Measurements from ENCODE around the gene KLHL35. TPM values are rescaled to one million over a fixed set of nuclear protein-coding genes. Genes with fewer than 3 reads are reported as not detected.
A peak's percentile ranks its signal among the peaks of the same experiment; 100 is the strongest.

KLHL35 gene
- total and polyA plus RNA-seq, 2 experiments from 2014 or later: 5.7 to 13.0 TPM

GRCh38 chr11:75399344-75400145, 33.5 kb downstream of the KLHL35 start, which contains the start of gene RPS3:
TSS of gene RPS3 (plus strand) at chr11:75399518. CDS start at chr11:75399548, 30 bp downstream.
- H3K4me1 ChIP-seq (ENCODE audit: insufficient read depth): peaks cover 21% of the 10 kb centered on the region
- no peaks in the 10 kb centered on the region for H3K9me3 ChIP-seq (ENCODE audit: low read depth)
- H3K27ac ChIP-seq: peak within 1 kb of the TSS; percentile 88
- DNase-seq: peak; percentile 98
- H3K79me2 ChIP-seq (ENCODE audit: insufficient read depth): peaks cover 52% of the 10 kb centered on the region
- TF ChIP-seq EZH2 (IDR thresholded peaks at IDR 0.05; ENCODE audit: insufficient read depth, poor library complexity, severe bottlenecking) (no peak), EZH2phosphoT487 (IDR thresholded peaks at IDR 0.05; ENCODE audit: insufficient read depth, low read depth) (no peak)
- in situ Hi-C loops (cut with MboI): no loop called here
- peak within 1 kb of the TSS; percentile 98 for H3K4me2 ChIP-seq (ENCODE audit: unreplicated experiment)
- H2AFZ ChIP-seq: peak within 1 kb of the TSS; percentile 76
- peaks cover 37% of the 10 kb centered on the region for H3K36me3 ChIP-seq (ENCODE audit: low read depth)
- 0 to 1% methylated on average over 55 of the region's 55 CpGs for WGBS, 2 experiments (ENCODE audit: low coverage in 1 of 2, low lambda C conversion rate in 2 of 2, missing lambda C conversion rate in 2 of 2)
- H3K9me2 ChIP-seq (ENCODE audit: insufficient read depth): no peaks in the 10 kb centered on the region
- peak within 1 kb of the TSS; percentile 96 for H3K4me3 ChIP-seq
- H3K9ac ChIP-seq: peak within 1 kb of the TSS; percentile 95
- H3K27me3 ChIP-seq (replicated peaks; ENCODE audit: insufficient read depth): no peaks in the 10 kb centered on the region
- peaks cover 24% of the 10 kb centered on the region for H4K20me1 ChIP-seq (ENCODE audit: insufficient read depth)
- peaks cover 45% of the 10 kb centered on the region for H3F3A ChIP-seq (ENCODE audit: insufficient read depth)

- Histone ChIP-seq H3K9me3 (ENCODE audit: low read depth) (no peaks in the 10 kb centered on the region), H3K4me3 (no peak overlapping the region), H3K9ac (no peak overlapping the region), H4K20me1 (ENCODE audit: insufficient read depth) (peaks cover 24% of the 10 kb centered on the region), H3K4me2 (ENCODE audit: unreplicated experiment) (no peak overlapping the region), H3K27ac (no peak overlapping the region), H3K4me1 (ENCODE audit: insufficient read depth) (peaks cover 21% of the 10 kb centered on the region), H3K27me3 (replicated peaks; ENCODE audit: insufficient read depth) (no peaks in the 10 kb centered on the region), H3K79me2 (ENCODE audit: insufficient read depth) (peaks cover 46% of the 10 kb centered on the region), H3K36me3 (ENCODE audit: low read depth) (peaks cover 31% of the 10 kb centered on the region), H3F3A (ENCODE audit: insufficient read depth) (peaks cover 38% of the 10 kb centered on the region), H3K9me2 (ENCODE audit: insufficient read depth) (no peaks in the 10 kb centered on the region), H2AFZ (peak overlapping the region; percentile 76)
- in situ Hi-C loops (cut with MboI): no loop called here
- TF ChIP-seq EZH2phosphoT487 (IDR thresholded peaks at IDR 0.05; ENCODE audit: insufficient read depth, low read depth): no peak
- TF ChIP-seq EZH2 (IDR thresholded peaks at IDR 0.05; ENCODE audit: insufficient read depth, poor library complexity, severe bottlenecking): no peak
- no peak for DNase-seq
- 60 to 61% methylated on average over 8 of the region's 8 CpGs for WGBS, 2 experiments (ENCODE audit: low coverage in 1 of 2, low lambda C conversion rate in 2 of 2, missing lambda C conversion rate in 2 of 2)
Observed at GRCh38 chr11:75398906-75399305, 34.1 kb downstream of the KLHL35 start.

- H3K9me2 ChIP-seq (ENCODE audit: insufficient read depth): no peaks in the 10 kb centered on the region
- H3K4me3 ChIP-seq: no peak overlapping the region
- in situ Hi-C loops (cut with MboI): no loop called here
Observed at GRCh38 chr11:75394085-75394840, 38.7 kb downstream of the KLHL35 start.

GRCh38 chr11:75389925-75390324, 43.1 kb downstream of the KLHL35 start:
- in situ Hi-C loops (cut with MboI): loop anchor here (10.0 kb wide), 1 partner anchor 55 kb away; no protein-coding TSS in a partner anchor
- Histone ChIP-seq H3K4me1 (ENCODE audit: insufficient read depth) (no peaks in the 10 kb centered on the region; the same call in 1 of the 2 replicates), H3F3A (ENCODE audit: insufficient read depth) (peaks cover 10% of the 10 kb centered on the region), H3K79me2 (ENCODE audit: insufficient read depth) (no peaks in the 10 kb centered on the region), H3K4me3 (no peak overlapping the region), H2AFZ (no peak overlapping the region), H4K20me1 (ENCODE audit: insufficient read depth) (no peaks in the 10 kb centered on the region), H3K27ac (no peak overlapping the region), H3K9me2 (ENCODE audit: insufficient read depth) (no peaks in the 10 kb centered on the region), H3K9ac (no peak overlapping the region), H3K9me3 (ENCODE audit: low read depth) (no peaks in the 10 kb centered on the region), H3K4me2 (ENCODE audit: unreplicated experiment) (no peak overlapping the region), H3K36me3 (ENCODE audit: low read depth) (no peaks in the 10 kb centered on the region), H3K27me3 (replicated peaks; ENCODE audit: insufficient read depth) (no peaks in the 10 kb centered on the region)
- TF ChIP-seq EZH2phosphoT487 (IDR thresholded peaks at IDR 0.05; ENCODE audit: insufficient read depth, low read depth) (no peak), EZH2 (IDR thresholded peaks at IDR 0.05; ENCODE audit: insufficient read depth, poor library complexity, severe bottlenecking) (no peak)
- WGBS, 2 experiments (ENCODE audit: low coverage in 1 of 2, low lambda C conversion rate in 2 of 2, missing lambda C conversion rate in 2 of 2): 43 to 52% methylated on average over 7 of the region's 7 CpGs
- no peak for DNase-seq

More at GRCh38 chr11:75394085-75394840, 38.7 kb downstream of the KLHL35 start:
- Histone ChIP-seq H3K79me2 (ENCODE audit: insufficient read depth) (no peaks in the 10 kb centered on the region), H3K36me3 (ENCODE audit: low read depth) (no peaks in the 10 kb centered on the region), H2AFZ (no peak overlapping the region), H3K4me2 (ENCODE audit: unreplicated experiment) (no peak overlapping the region), H3K9ac (no peak overlapping the region), H3F3A (ENCODE audit: insufficient read depth) (no peaks in the 10 kb centered on the region), H3K9me3 (ENCODE audit: low read depth) (no peaks in the 10 kb centered on the region), H4K20me1 (ENCODE audit: insufficient read depth) (no peaks in the 10 kb centered on the region), H3K4me1 (ENCODE audit: insufficient read depth) (no peaks in the 10 kb centered on the region), H3K27me3 (replicated peaks; ENCODE audit: insufficient read depth) (no peaks in the 10 kb centered on the region), H3K27ac (no peak overlapping the region)
- WGBS, 2 experiments (ENCODE audit: low coverage in 1 of 2, low lambda C conversion rate in 2 of 2, missing lambda C conversion rate in 2 of 2): 59 to 63% methylated on average over 8 of the region's 8 CpGs
- no peak for TF ChIP-seq EZH2phosphoT487 (IDR thresholded peaks at IDR 0.05; ENCODE audit: insufficient read depth, low read depth)
- TF ChIP-seq EZH2 (IDR thresholded peaks at IDR 0.05; ENCODE audit: insufficient read depth, poor library complexity, severe bottlenecking): no peak
- no peak for DNase-seq

All from GM23248 (cell line).